Nephron (organoid): ENCODE results near the gene DCAF11.

Experiments used
- H3K27ac Mint-ChIP-seq, 3 experiments: 2 replicates each; pipeline ENCODE4 v1.8.0; 2020; ENCODE audit warnings: mixed read lengths in 3 of 3, mild to moderate bottlenecking in 2 of 3, moderate library complexity in 1 of 3
- H3K27me3 Mint-ChIP-seq: 2 replicates; pipeline ENCODE4 v1.8.0; 2021; ENCODE audit warnings: low read depth, mild to moderate bottlenecking, moderate library complexity, mixed read lengths
- H3K36me3 Mint-ChIP-seq: 2 replicates; pipeline ENCODE4 v1.8.0; 2020; ENCODE audit warnings: low read depth, mixed read lengths
- H3K4me1 Mint-ChIP-seq: 2 replicates; pipeline ENCODE4 v1.8.0; 2020; ENCODE audit warnings: mixed read lengths
- H3K4me3 Mint-ChIP-seq, 3 experiments: 2 replicates each; pipeline ENCODE4 v1.8.0; 2020; ENCODE audit warnings: mild to moderate bottlenecking in 3 of 3, mixed read lengths in 3 of 3, moderate library complexity in 2 of 3
- H3K9me3 Mint-ChIP-seq: 2 replicates; pipeline ENCODE4 v1.8.0; 2020; ENCODE audit warnings: mixed read lengths
- CTCF ChIP-seq, 3 experiments: fragments of 200-600 bp; sonication (generic); IDR thresholded peaks; one replicate each; pipeline ENCODE4 v1.5.0; 2021; ENCODE audit warnings: antibody characterized with exemption in 3 of 3; ENCODE audit not compliant: unreplicated experiment in 3 of 3

The DCAF11 gene

GRCh38 chr14:24123424-24124417 lies 9.1 kb downstream of the DCAF11 start:
- TF ChIP-seq CTCF (IDR thresholded peaks at IDR 0.05; ENCODE audit: unreplicated experiment in 3 of 3): no peak
- H3K27me3 Mint-ChIP-seq: no peaks in the 10 kb centered on the region
- H3K9me3 Mint-ChIP-seq: no peaks in the 10 kb centered on the region
- peaks cover 42% of the 10 kb centered on the region for H3K36me3 Mint-ChIP-seq
- H3K4me1 Mint-ChIP-seq: peaks cover 8% of the 10 kb centered on the region
- no peak overlapping the region for H3K4me3 Mint-ChIP-seq
- no peak overlapping the region for H3K27ac Mint-ChIP-seq

GRCh38 chr14:24126939-24127338 lies 12.4 kb downstream of the DCAF11 start:
- Mint-ChIP-seq H3K27ac (no peak overlapping the region), H3K4me1 (peaks cover 24% of the 10 kb centered on the region), H3K4me3 (no peak overlapping the region), H3K9me3 (no peaks in the 10 kb centered on the region), H3K27me3 (no peaks in the 10 kb centered on the region), H3K36me3 (peaks cover 19% of the 10 kb centered on the region)
- TF ChIP-seq CTCF (IDR thresholded peaks at IDR 0.05; ENCODE audit: unreplicated experiment in 3 of 3): no peak

GRCh38 chr14:24127673-24128072 lies 13.1 kb downstream of the DCAF11 start:
- TF ChIP-seq CTCF (IDR thresholded peaks at IDR 0.05; ENCODE audit: unreplicated experiment in 3 of 3): no peak
- Mint-ChIP-seq H3K27me3 (no peaks in the 10 kb centered on the region), H3K9me3 (no peaks in the 10 kb centered on the region), H3K27ac (no peak overlapping the region), H3K4me1 (peaks cover 28% of the 10 kb centered on the region), H3K36me3 (peaks cover 16% of the 10 kb centered on the region), H3K4me3 (no peak overlapping the region)

GRCh38 chr14:24129410-24129998 lies 14.9 kb downstream of the DCAF11 start:
- Mint-ChIP-seq H3K9me3 (no peaks in the 10 kb centered on the region), H3K27ac (no peak overlapping the region), H3K4me1 (peaks cover 34% of the 10 kb centered on the region), H3K4me3 (no peak overlapping the region), H3K27me3 (no peaks in the 10 kb centered on the region), H3K36me3 (peaks cover 3% of the 10 kb centered on the region)
- TF ChIP-seq CTCF (IDR thresholded peaks at IDR 0.05; ENCODE audit: unreplicated experiment in 3 of 3): no peak

GRCh38 chr14:24130380-24130716 lies 15.8 kb downstream of the DCAF11 start, which contains the start of gene FITM1:
TSS of gene FITM1 (plus strand) at chr14:24130659. CDS start at chr14:24131564, 905 bp downstream.
- no peak for TF ChIP-seq CTCF (IDR thresholded peaks at IDR 0.05; ENCODE audit: unreplicated experiment in 3 of 3)
- H3K4me1 Mint-ChIP-seq: peaks cover 38% of the 10 kb centered on the region
- no peaks in the 10 kb centered on the region for H3K9me3 Mint-ChIP-seq
- peak within 1 kb of the TSS; percentile 54 to 87 (median 84) for H3K27ac Mint-ChIP-seq
- H3K4me3 Mint-ChIP-seq: peak within 1 kb of the TSS in 2 of 3 experiments; percentile 79 to 81
- H3K27me3 Mint-ChIP-seq: no peaks in the 10 kb centered on the region
- peaks cover under 1% of the 10 kb centered on the region for H3K36me3 Mint-ChIP-seq
